Stimulated activated naive CD4-positive, alpha-beta T cell (primary cell): ENCODE data around the gene ST8SIA5.

Experiments
- DNase-seq, 6 experiments: peaks; one replicate each; lab custom pipeline; 2025; lab: John Stamatoyannopoulos, UW

The ST8SIA5 gene

GRCh38 chr18:46740046-46740445 lies 16.8 kb downstream of the ST8SIA5 start:
- DNase-seq = no peak

DNA sequence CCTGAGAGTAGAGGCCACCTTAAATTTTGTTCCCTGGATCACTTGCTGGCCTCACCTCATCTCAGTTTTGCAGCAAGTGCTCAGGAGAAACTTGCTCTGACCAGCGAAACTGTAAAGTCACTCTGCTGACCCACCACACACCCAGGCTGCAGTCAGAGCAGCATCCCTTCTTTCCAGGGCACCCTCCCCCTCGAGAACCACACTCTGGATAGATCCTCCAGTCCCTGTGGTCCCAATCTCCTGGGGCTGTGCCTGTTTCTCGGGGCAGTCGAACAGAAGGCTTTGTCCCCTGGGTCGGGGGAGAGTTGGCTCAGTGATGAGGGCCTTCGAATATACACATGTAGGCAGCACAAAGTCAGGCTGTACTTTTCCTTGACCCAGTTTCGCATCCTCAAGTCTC lies 18.4 kb downstream of the ST8SIA5 start:
- DNase-seq = no peak

- no peak for DNase-seq
Observed at GRCh38 chr18:46736736-46737135, 20.1 kb downstream of the ST8SIA5 start.

GRCh38 chr18:46736135-46736534 lies 20.7 kb downstream of the ST8SIA5 start:
- DNase-seq = no peak

- no peak for DNase-seq
Observed at GRCh38 chr18:46734981-46735380, 21.9 kb downstream of the ST8SIA5 start.

DNA sequence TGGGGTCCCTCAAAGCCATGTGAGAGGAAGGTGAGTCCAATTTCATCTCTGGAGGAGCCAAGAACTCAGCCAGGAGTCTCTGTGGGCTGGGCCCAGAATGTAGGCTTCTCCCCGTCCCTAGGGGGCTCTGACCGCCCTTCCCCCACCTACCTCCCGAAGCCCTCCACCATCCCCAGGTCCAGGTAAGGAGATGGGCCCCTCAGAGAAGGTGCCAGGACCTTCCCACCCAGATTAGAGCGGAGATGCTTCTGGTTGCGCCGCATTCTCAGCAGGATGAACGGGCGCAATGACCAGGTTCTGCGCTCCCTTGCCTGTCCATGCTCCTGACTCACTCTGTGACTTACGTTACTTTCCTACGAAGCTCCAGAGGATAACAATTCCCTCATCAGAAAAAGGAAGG lies 23.0 kb downstream of the ST8SIA5 start:
- no peak for DNase-seq

- DNase-seq = no peak
Observed at GRCh38 chr18:46732801-46733200, 24.1 kb downstream of the ST8SIA5 start.

DNA sequence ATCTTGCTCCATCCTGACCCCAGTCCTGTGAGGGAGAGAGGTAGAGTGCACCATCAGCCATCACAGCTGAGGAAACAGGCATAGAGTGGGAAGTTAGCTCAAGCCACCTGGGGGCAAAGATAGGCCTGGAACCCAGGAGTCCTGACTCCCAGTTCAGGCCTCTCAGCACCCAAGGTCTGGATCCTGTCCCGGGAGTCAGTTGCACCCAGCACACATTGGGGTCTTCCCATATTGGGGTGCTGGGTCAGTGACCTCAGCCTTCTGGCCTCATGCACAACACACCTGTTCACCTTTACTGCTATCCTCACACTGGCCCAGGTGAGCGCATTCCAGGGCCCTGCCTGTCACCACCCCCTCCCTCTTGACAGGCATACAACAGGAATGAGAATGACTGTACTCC lies 24.7 kb downstream of the ST8SIA5 start:
- DNase-seq = no peak

DNA sequence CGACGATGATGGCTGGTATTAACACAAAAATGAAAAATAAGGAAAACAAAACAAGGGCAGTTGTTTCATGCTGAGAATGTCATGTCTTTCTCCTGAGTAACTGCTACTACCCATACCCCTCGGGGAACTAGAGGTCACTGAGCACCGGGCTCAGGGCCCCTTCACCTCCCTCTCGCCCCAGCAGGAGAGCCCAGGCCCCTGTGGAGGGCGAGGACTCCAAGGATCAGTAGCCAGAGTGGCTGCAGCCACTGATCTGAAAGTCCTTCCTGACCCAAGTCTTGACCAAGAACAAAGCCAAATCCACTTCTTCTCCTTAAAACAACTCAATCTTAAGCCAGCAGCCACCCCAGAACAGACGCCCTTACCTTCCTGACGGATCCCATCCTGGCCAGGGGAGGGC lies 25.5 kb downstream of the ST8SIA5 start:
- no peak for DNase-seq

DNA sequence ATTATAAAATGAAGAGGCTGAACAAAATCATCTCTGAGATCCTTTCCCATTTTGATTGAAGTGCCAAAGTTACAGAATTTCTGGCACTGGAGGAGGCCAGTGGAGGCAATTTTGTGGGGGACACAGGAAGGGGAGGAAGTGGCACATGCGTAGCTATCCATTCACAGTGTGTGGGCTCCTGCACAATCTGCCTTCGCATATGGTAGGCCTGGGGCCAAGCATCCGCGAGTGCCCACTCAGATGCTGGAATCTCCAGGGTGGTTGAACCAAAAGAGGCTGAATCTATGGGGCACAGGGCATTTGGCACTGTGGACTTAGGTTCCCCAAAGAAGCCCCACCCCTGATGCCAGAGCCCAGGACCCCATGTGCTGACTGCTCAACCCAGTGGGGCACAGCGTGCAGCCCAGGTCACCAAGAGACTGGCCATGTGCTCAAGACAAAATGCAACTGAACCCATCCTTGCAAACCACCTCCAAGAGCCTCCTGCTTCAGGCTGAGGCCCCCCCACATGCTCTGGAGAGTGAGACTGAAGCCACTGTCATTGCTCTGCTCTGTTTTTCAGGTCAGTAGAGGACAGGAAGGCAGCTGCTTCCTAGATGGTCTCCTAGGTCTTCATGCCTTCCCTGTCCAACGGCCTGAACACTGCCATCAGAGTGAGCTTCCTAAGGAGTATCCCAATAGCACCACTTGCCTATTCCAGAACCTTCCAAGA lies 28.5 kb downstream of the ST8SIA5 start:
- no peak for DNase-seq

DNA sequence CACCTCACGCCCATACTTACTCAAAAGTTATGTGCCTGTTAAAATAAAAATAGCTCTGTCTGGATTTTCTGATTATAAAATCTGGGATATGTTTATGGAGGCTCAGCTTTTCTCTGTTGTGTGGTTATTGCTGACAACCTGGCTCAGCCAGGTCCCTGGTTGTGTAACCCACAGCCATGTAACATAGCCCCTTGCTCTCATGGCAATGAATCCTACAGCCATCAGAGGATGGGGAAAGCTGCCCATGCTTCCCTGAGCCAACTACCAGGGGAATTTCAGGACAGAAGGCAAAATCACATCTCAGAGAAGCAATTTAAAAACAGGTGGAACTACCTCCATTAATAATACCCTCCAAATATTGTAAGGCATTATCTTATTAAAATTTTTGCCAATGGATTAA lies 29.7 kb downstream of the ST8SIA5 start:
- no peak for DNase-seq

- no peak for DNase-seq
Observed at GRCh38 chr18:46725310-46725709, 31.5 kb downstream of the ST8SIA5 start.

DNA sequence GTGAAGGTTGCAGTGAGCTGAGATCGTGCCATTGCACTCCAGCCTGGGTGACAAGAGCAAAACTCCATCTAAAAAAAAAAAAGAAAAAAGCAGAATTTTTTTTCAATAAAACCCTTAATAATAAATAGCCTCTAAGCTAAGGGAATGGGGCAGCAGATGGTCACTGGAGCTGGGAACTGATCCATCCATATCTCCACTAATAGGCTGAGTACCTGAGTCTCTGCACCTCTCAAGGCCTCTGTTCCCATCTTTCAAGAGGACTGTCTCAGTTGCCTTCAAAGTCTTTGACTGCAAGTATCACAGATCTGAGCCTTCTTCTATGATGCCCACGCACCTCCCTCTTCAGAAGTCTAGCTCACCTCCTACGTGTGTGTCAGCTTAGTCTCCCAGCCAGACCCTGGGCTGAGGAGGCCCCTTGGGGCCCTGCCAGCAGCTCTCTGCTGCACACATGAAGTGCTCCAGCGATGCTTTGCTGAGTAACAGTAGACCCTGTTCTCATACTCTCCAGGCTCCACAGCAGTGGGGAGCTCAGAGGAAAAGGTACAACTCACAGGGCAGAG lies 32.9 kb downstream of the ST8SIA5 start:
- no peak for DNase-seq

DNA sequence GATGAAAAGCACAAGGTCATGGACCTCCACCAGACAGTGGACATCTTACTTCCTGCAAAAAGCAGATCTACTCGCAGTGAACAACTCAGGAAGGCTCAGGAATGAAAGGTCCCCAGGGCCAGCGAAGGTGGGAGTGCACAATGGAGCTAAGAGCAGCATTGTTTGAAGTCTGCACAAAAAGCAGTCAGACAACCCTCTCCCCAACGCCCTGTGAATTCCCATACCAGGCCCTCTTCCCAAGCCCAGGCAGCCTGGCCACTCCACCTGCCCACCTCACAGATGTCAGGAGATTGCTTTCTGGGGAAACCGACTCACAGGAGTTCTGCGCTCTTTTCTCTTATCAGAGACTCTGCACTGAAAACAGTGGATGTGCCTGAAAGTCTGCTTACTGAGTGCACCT lies 34.8 kb downstream of the ST8SIA5 start:
- no peak for DNase-seq

GRCh38 chr18:46721331-46721730 lies 35.5 kb downstream of the ST8SIA5 start:
- DNase-seq = no peak

GRCh38 chr18:46720521-46720920 lies 36.3 kb downstream of the ST8SIA5 start:
- DNase-seq = no peak

DNA sequence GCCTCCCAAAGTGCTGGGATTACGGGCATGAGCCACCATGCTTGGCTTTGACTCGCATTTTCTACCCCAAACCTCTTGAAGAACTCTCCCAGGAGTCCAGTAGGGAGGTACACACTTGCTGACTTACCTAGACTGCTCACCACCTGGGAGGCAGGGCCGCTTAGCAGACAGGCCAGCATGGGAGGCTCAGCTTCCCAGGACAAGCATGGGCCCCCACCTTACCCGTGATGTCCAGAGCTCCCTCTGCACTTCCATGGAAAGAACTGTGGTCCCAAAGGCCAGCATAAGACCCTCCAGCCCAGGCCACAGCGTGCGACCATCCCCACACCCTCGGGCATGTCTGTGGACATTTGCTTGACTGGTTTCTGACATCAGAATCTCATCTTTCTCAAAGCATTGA lies 36.8 kb downstream of the ST8SIA5 start:
- no peak for DNase-seq

DNA sequence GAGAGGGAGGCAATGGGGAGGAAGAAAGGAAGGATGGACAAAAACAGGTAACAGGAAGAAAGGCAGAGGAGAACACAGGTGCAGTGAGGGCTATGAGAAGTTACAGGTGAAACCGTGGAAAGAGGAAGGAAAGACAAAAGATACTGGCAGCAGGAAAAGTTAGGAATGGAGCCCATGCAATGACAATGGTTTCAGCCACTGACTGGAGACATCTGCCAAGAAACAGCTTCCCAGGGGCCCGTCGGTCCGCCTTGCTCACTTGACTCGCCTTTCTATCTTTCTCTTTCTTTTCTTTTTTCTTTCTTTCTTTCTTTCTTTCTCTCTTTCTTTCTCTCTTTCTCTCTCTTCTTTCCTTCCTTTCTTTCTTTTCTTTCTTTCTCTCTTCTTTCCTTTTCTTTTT lies 37.5 kb downstream of the ST8SIA5 start:
- DNase-seq = no peak

DNA sequence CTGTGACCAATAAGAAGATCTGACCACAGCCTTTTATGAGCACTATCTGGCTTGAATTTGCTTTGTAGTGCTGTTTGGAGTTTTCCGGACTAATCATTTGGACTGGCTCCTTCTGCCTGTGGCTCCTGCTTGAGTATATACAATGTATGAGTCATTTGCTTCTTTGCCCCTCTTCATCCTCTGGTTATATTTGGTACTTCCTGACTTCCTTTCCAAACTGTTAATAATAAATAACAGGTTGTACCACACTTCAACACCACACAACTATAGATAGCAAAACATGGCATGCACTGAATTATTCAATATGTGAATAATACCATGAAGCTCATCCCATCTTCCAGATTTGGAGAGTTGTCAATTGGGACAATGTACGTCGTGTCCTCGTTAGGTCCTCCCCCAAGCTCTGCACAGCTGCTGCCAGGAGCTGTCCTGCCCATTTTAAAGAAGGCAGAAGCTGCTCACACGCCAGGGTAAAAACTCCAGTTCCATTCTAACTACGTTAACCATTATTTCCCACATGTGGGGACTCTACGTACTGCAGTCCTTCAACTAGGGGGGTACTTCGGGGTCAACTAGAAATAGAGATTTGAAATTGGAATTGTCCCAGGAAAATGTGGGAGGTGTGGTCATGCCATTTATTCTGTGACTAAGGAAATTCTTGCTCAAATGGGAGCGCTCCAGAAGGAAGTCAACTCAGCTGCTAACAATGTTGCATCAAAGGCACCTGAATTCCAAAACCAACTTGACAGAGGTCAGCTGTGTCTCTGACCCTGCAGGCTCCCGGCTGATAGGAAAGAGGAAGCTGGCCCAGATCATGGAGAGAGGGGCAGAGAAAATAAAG lies 38.1 kb downstream of the ST8SIA5 start:
- DNase-seq = no peak

DNA sequence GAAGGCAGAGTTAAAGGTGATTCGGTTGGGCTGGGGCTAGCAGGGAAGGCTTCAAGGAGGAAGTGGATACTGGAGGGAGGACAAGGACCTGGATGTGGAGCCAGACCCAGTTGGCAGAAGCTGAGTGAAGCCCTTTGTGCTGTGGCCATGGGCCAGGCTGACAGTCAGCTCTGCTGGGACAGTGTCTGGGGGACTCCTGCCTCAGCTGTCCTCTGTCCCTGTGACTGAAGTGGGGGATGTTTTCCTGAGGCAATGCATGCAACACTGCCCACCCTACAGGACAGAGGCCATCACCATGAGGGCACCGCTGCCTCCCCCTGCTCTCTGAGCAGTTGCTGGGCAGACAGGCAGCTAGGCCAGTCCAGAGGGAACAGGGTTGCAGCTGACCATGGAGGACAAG lies 40.0 kb downstream of the ST8SIA5 start:
- no peak for DNase-seq

DNA sequence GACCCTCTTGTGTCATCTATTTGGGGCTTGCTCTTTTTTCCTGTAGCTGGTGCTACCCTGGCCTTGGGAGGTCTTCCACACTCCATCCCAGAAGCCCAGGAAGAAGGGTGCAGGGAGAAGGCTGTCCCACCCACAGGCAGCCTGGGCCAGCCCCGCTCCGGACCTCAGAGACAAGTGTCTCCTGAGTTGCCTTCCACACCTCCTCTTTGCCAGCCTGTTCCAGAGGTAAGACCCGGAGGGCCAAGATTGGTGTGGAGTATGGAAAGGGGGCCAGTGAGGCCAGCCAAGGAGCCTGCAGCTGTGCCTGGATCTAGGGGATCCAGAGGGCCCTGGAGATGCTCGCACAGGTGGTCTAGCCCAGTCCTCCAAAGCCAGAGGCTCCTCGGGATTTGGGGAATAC lies 40.5 kb downstream of the ST8SIA5 start:
- no peak for DNase-seq

GRCh38 chr18:46715062-46715461 lies 41.8 kb downstream of the ST8SIA5 start:
- no peak for DNase-seq

- DNase-seq = no peak
Observed at GRCh38 chr18:46712406-46712805, 44.4 kb downstream of the ST8SIA5 start.
